Thymus (tissue), 14 donors: ENCODE measurements around the gene SPINK14. TPM values are rescaled to one million over a fixed set of nuclear protein-coding genes. Genes with fewer than 3 reads are reported as not detected.

Source experiments
- DNase-seq, 9 donors: peaks; one replicate each; pipeline ENCODE4 v3.0.0-alpha.2; 2013; ENCODE audit warnings: low spot score in 9 of 9, low read depth in 6 of 9, missing footprints in 1 of 9
- H3K27ac ChIP-seq, 2 donors: one replicate each; pipeline ENCODE4 v1.5.1; 2013; ENCODE audit warnings: control low read depth in 1 of 2, low read depth in 1 of 2, low read length in 1 of 2, mild to moderate bottlenecking in 1 of 2, moderate library complexity in 1 of 2
- H3K27me3 ChIP-seq, 2 donors: one replicate each; pipeline ENCODE4 v1.5.1; 2013; ENCODE audit warnings: low read length in 1 of 2; ENCODE audit not compliant: control insufficient read depth in 2 of 2, insufficient read depth in 1 of 2
- H3K36me3 ChIP-seq, 2 donors: one replicate each; pipeline ENCODE4 v1.5.1; 2013; ENCODE audit warnings: low read length in 1 of 2, mild to moderate bottlenecking in 1 of 2, moderate library complexity in 1 of 2; ENCODE audit not compliant: control insufficient read depth in 2 of 2, insufficient read depth in 2 of 2
- H3K4me1 ChIP-seq, 2 donors: one replicate each; pipeline ENCODE4 v1.5.1; 2013; ENCODE audit warnings: low read length in 2 of 2; ENCODE audit not compliant: control insufficient read depth in 2 of 2, insufficient read depth in 2 of 2
- H3K4me3 ChIP-seq, 2 donors: one replicate each; pipeline ENCODE4 v1.5.1; 2013; ENCODE audit warnings: low read length in 2 of 2, control low read depth in 1 of 2, mild to moderate bottlenecking in 1 of 2
- H3K9me3 ChIP-seq, 2 donors: one replicate each; pipeline ENCODE4 v1.5.1; 2013; ENCODE audit warnings: low read length in 1 of 2, mild to moderate bottlenecking in 1 of 2; ENCODE audit not compliant: control insufficient read depth in 2 of 2, insufficient read depth in 1 of 2
- WGBS: extraction: QIAGEN DNeasy Blood & Tissue Kit; methylation state at CpG from one replicate; pipeline ENCODE4 v1.1.7; 2013; 5-methylcytosine and 5-hydroxymethylcytosine counted together
- long read RNA-seq, 10 donors: transcript quantifications; one replicate each; lab custom pipeline, GENCODE V29; 2026
- polyA plus RNA-seq: library from polyadenylated mRNA; stranded (reverse); fragments of 200-250 nt; gene quantifications from one replicate; pipeline ENCODE4 v1.2.3, GENCODE V29; 2013
- total RNA-seq: library from RNA; stranded (reverse); fragments of 120-200 nt; gene quantifications from one replicate; pipeline ENCODE4 v1.2.4, GENCODE V29; 2013
- donor health status: healthy.

Gene SPINK14
- total RNA-seq = not detected
- polyA plus RNA-seq = not detected
- long read RNA-seq, donor 1 = 0 reads
- long read RNA-seq, donor 2 = 0 reads
- long read RNA-seq, donor 3 = 0 reads
- long read RNA-seq, donor 4 = 0 reads
- long read RNA-seq, donor 5 = 0 reads
- long read RNA-seq, donor 6 = 0 reads
- long read RNA-seq, donor 7 = 0 reads
- long read RNA-seq, donor 8 = 0 reads
- long read RNA-seq, donor 9 = 0 reads
- long read RNA-seq, donor 10 = 0 reads

DNA sequence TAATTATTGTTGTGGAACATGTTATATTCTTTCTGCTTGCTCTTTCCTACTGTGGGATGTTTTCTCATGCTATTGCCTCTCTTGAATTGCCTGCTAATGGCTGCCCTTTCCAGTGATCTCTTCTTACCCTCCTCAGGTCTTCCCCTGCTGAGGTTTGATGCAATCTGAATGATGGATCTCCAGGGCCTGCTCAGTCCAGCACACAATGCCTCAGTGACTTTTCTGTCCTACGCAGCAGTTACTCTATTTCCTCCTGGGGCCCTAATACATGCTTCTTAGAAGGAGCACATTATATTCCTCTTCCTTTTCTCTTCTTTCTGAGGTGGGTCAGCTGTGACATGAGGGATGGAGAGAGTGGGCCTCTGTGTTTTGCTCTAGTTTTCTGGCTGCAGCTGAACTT, at the start of gene SPINK14:
Gene SPINK14 (plus strand): TSS at position 301 of the 400 bp plus-strand sequence. CDS start 1,187 bp downstream, outside the sequence.
- Histone ChIP-seq H3K27me3 (no peaks in the 10 kb centered on the region), H3K4me3 (no peak within 1 kb of the TSS), H3K36me3 (no peaks in the 10 kb centered on the region), H3K4me1 (no peaks in the 10 kb centered on the region), H3K27ac (no peak within 1 kb of the TSS), H3K9me3 (no peaks in the 10 kb centered on the region)
- WGBS = 100% methylated on average over 1 of the region's 1 CpG
- no peak for DNase-seq

GRCh38 chr5:148120317-148120716, 48.0 kb upstream of the SPINK14 start:
- Histone ChIP-seq H3K27ac (no peak overlapping the region), H3K36me3 (no peaks in the 10 kb centered on the region), H3K27me3 (no peaks in the 10 kb centered on the region), H3K4me1 (no peaks in the 10 kb centered on the region), H3K4me3 (no peak overlapping the region), H3K9me3 (no peaks in the 10 kb centered on the region)
- DNase-seq = no peak
- 95% methylated on average over 3 of the region's 3 CpGs for WGBS

- Histone ChIP-seq H3K27ac (no peak overlapping the region), H3K36me3 (no peaks in the 10 kb centered on the region), H3K4me3 (no peak overlapping the region), H3K4me1 (no peaks in the 10 kb centered on the region), H3K27me3 (no peaks in the 10 kb centered on the region), H3K9me3 (no peaks in the 10 kb centered on the region)
- DNase-seq = no peak
- WGBS = 76% methylated on average over 3 of the region's 3 CpGs
Measured at GRCh38 chr5:148125641-148126040, 42.7 kb upstream of the SPINK14 start.

GRCh38 chr5:148135091-148136048, 33.0 kb upstream of the SPINK14 start:
- no peaks in the 10 kb centered on the region for H3K4me1 ChIP-seq
- no peaks in the 10 kb centered on the region for H3K36me3 ChIP-seq
- no peaks in the 10 kb centered on the region for H3K9me3 ChIP-seq
- DNase-seq = no peak
- no peak overlapping the region for H3K27ac ChIP-seq
- H3K27me3 ChIP-seq = no peaks in the 10 kb centered on the region
- WGBS = 91% methylated on average over 5 of the region's 5 CpGs
- no peak overlapping the region for H3K4me3 ChIP-seq

- Histone ChIP-seq H3K4me3 (no peak overlapping the region), H3K9me3 (no peaks in the 10 kb centered on the region), H3K27me3 (no peaks in the 10 kb centered on the region), H3K27ac (no peak overlapping the region), H3K4me1 (no peaks in the 10 kb centered on the region), H3K36me3 (no peaks in the 10 kb centered on the region)
- WGBS = 63% methylated on average over 3 of the region's 3 CpGs
- no peak for DNase-seq
Measured at GRCh38 chr5:148140846-148141245, 27.5 kb upstream of the SPINK14 start.

GRCh38 chr5:148141645-148142044, 26.7 kb upstream of the SPINK14 start:
- Histone ChIP-seq H3K9me3 (no peaks in the 10 kb centered on the region), H3K4me1 (no peaks in the 10 kb centered on the region), H3K4me3 (no peak overlapping the region), H3K27me3 (no peaks in the 10 kb centered on the region), H3K27ac (no peak overlapping the region), H3K36me3 (no peaks in the 10 kb centered on the region)
- 88% methylated on average over 2 of the region's 2 CpGs for WGBS
- DNase-seq = no peak

GRCh38 chr5:148145916-148146315, 22.4 kb upstream of the SPINK14 start:
- Histone ChIP-seq H3K27ac (no peak overlapping the region), H3K4me1 (no peaks in the 10 kb centered on the region), H3K4me3 (no peak overlapping the region), H3K9me3 (no peaks in the 10 kb centered on the region), H3K27me3 (no peaks in the 10 kb centered on the region), H3K36me3 (no peaks in the 10 kb centered on the region)
- no peak for DNase-seq

DNA sequence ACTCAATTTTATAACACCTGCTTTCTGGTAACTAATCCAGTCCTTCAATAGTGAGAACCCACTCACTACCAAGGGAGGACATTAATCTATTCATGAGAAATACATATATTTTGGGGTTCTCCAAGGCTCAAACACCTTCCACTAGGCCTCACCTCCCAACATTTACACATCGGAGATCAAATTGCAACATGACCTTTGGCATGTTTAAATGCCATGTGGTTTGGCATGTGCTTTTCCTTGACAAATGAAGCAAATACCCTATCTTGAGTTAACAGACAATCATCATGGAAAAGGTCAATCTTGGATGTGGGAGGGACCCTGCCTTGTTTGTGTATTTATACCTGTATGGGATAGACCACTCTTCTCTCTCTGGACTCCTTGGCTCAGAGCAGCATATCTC, 21.9 kb upstream of the SPINK14 start:
- Histone ChIP-seq H3K36me3 (no peaks in the 10 kb centered on the region), H3K27ac (no peak overlapping the region), H3K27me3 (no peaks in the 10 kb centered on the region), H3K4me3 (no peak overlapping the region), H3K4me1 (no peaks in the 10 kb centered on the region), H3K9me3 (no peaks in the 10 kb centered on the region)
- no peak for DNase-seq
- 98% methylated on average over 1 of the region's 1 CpG for WGBS

DNA sequence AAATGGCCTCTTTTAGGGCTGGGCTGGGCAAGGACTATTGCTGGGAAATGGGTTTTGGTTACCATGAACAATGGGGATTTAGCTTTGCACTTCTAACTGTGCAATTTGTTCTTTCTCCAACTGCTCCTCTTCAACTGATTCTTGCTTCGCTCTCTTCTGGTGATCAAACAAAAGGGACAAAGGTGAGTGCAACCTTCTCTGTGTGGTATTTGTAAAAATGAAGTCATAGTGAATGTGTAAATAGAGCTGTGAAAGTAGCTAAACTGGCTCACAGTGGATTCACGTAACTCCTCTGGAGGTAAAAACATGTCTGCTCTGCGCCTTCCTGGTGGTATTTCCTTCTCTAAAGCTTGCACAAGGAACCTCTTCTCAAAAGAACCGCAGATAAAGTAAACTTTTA, 20.9 kb upstream of the SPINK14 start:
- Histone ChIP-seq H3K9me3 (no peaks in the 10 kb centered on the region), H3K27me3 (no peaks in the 10 kb centered on the region), H3K36me3 (no peaks in the 10 kb centered on the region), H3K4me1 (no peaks in the 10 kb centered on the region), H3K4me3 (no peak overlapping the region), H3K27ac (no peak overlapping the region)
- DNase-seq = no peak
- WGBS = 81% methylated on average over 4 of the region's 4 CpGs
